ENCODE measurements around the gene TSPAN1.
"Not testable (repeated sequence)": the region's sequence is repeated elsewhere in the genome, so short reads cannot be mapped to it uniquely, and the experiment has no call there.

The TSPAN1 gene

GRCh38 chr1:46220808-46221207 lies 45.9 kb downstream of the TSPAN1 start:
- DNase-seq: no peak

- no peak for DNase-seq
Observed at GRCh38 chr1:46221749-46222148, 46.9 kb downstream of the TSPAN1 start.

- not testable (repeated sequence) for DNase-seq
Observed at GRCh38 chr1:46223055-46223454, 48.2 kb downstream of the TSPAN1 start.

- no peak for DNase-seq
Observed at GRCh38 chr1:46223472-46223943, 48.6 kb downstream of the TSPAN1 start.

- DNase-seq: no peak
Observed at GRCh38 chr1:46224966-46225365, 50.1 kb downstream of the TSPAN1 start.

GRCh38 chr1:46231231-46231630 lies 56.3 kb downstream of the TSPAN1 start:
- DNase-seq: not testable (repeated sequence)

Data from GOT3 (cell line).